Loucy (cell line): ENCODE results near the gene RAB31.

ENCODE experiments used
- EZH2phosphoT487 ChIP-seq: fragments of 200-600 bp; IDR thresholded peaks from 2 replicates; pipeline ENCODE4 v1.6.1; 2018; ENCODE audit warnings: antibody characterized with exemption, mild to moderate bottlenecking, moderate library complexity, borderline replicate concordance
- TF ChIP-seq, protein P1 (sequence below): fragments of 200-600 bp; sonication (generic); conservative IDR thresholded peaks from 2 replicates; pipeline ENCODE4 v1.5.1; 2014; ENCODE audit warnings: mild to moderate bottlenecking, antibody characterized with exemption, low read length

DNA sequence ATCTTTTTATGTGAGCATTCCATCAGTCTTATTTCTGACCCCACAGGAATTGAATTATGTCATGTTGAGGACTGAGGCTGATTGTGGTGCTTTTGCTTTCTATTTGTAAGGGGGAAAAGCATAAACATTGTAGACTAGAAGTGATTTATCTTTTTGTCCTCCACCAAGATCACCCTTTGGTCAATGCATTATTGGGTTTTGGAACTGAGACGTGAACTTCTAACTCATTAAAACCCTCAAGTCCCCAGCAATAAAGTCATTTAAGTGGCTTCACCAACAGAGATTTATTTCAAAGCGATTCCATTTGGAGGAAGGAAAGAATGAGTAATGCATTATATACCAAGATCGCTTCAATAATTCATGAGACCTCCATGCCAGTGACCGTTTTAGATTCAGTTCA is 102.2 kb downstream of the RAB31 start:
- TF ChIP-seq, protein P1, sequence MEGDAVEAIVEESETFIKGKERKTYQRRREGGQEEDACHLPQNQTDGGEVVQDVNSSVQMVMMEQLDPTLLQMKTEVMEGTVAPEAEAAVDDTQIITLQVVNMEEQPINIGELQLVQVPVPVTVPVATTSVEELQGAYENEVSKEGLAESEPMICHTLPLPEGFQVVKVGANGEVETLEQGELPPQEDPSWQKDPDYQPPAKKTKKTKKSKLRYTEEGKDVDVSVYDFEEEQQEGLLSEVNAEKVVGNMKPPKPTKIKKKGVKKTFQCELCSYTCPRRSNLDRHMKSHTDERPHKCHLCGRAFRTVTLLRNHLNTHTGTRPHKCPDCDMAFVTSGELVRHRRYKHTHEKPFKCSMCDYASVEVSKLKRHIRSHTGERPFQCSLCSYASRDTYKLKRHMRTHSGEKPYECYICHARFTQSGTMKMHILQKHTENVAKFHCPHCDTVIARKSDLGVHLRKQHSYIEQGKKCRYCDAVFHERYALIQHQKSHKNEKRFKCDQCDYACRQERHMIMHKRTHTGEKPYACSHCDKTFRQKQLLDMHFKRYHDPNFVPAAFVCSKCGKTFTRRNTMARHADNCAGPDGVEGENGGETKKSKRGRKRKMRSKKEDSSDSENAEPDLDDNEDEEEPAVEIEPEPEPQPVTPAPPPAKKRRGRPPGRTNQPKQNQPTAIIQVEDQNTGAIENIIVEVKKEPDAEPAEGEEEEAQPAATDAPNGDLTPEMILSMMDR: no peak
- no peak for TF ChIP-seq EZH2phosphoT487
